Adrenal gland (tissue), 5 donors: ENCODE measurements around the gene ITGA3.

Experiments
- CTCF ChIP-seq, 6 experiments: fragments of 450-650 bp in 4 of 6; fragments of 200-600 bp in 2 of 6; sonication (generic) in 1 of 6; IDR thresholded peaks; 1 replicate in 5 of 6; 2 replicates in 1 of 6; pipeline versions ENCODE4 v1.5.1 to v1.8.0; 2016 to 2021; ENCODE audit warnings: antibody characterized with exemption in 6 of 6, mild to moderate bottlenecking in 2 of 6, moderate library complexity in 1 of 6
- POLR2A ChIP-seq, 2 donors: fragments of 450-650 bp; IDR thresholded peaks; one replicate each; pipeline ENCODE4 v1.6.1; 2017; ENCODE audit warnings: antibody characterized with exemption in 2 of 2, mild to moderate bottlenecking in 2 of 2, moderate library complexity in 1 of 2
- donor health status: DM: no; HTN: no; CAD: no.

DNA sequence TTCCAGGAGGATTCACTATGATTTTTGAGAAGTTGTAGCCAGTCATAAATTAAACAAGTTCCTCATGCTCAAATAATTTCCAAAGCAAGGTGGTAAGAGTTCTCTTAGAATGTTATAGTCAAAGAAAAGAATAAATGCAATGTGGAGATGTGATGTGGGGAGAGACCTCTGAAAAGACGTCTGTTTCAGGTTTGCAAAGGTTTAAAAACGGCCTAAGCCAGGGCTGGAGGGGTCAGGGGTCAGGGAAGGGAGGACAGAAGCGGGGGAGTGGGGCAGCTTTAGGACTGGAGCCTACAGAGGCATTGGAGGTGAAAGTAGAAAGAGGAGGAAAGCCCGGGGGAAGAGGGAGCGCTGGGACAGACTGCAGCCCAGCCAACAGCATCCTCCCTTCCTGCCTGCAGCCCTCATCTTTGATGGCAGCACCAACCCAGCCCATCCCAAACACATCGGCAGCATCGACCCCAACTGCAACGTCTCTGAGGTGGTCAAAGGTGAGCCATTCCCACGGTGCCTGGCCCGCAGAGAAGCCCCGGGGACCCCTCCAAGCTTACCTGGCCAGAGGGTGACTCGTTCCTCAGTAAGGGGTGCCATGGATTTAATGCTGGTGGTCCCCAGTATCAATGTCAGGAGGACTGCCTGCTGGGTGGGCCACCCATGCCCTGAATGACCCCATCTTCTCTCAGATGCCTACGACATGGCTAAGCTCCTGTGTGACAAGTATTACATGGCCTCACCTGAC lies 50.7 kb downstream of the ITGA3 start:
- TF ChIP-seq CTCF (IDR thresholded peaks at IDR 0.05) (no peak), POLR2A (IDR thresholded peaks at IDR 0.05) (no peak)
